CD4-positive, CD25-positive, alpha-beta regulatory T cell (primary cell): Measurements from ENCODE around the gene CD84. TPM values are rescaled to one million over a fixed set of nuclear protein-coding genes. Genes with fewer than 3 reads are reported as not detected.

Source experiments
- ATAC-seq, 2 donors: fragments of 150-1000 bp; cut with Tn5 transposase; one replicate each; pipeline ENCODE4 v1.10.0; 2021; ENCODE audit warnings: low read depth in 2 of 2, moderate number of reproducible peaks in 2 of 2, moderate library complexity in 1 of 2
- DNase-seq, 3 donors: peaks; one replicate each; pipeline versions ENCODE4 v3.0.0 to v3.0.0-alpha.2; 2012 to 2022; ENCODE audit warnings: mixed read lengths in 1 of 3
- H3K27ac ChIP-seq: one replicate; pipeline ENCODE4 v1.7.0; 2013; ENCODE audit warnings: mild to moderate bottlenecking, low read length; ENCODE audit not compliant: insufficient read depth, poor library complexity, severe bottlenecking
- H3K27me3 ChIP-seq: one replicate; pipeline ENCODE4 v1.7.0; 2013; ENCODE audit warnings: low read length; ENCODE audit not compliant: control insufficient read depth, insufficient read depth
- H3K36me3 ChIP-seq: one replicate; pipeline ENCODE4 v1.7.0; 2013; ENCODE audit warnings: mild to moderate bottlenecking, low read length, moderate library complexity; ENCODE audit not compliant: control insufficient read depth, insufficient read depth
- H3K4me1 ChIP-seq: 2 replicates; pipeline ENCODE4 v1.7.0; 2013; ENCODE audit warnings: mild to moderate bottlenecking, low read length; ENCODE audit not compliant: insufficient read depth, control insufficient read depth, poor library complexity, severe bottlenecking
- H3K4me3 ChIP-seq: one replicate; pipeline ENCODE4 v1.7.0; 2013; ENCODE audit warnings: low read depth, mild to moderate bottlenecking, low read length, moderate library complexity
- H3K9me3 ChIP-seq, 2 experiments: 1 replicate in 1 of 2; 2 replicates in 1 of 2; pipeline ENCODE4 v1.7.0; 2013; ENCODE audit warnings: low read length in 2 of 2, mild to moderate bottlenecking in 1 of 2, moderate library complexity in 1 of 2; ENCODE audit not compliant: control insufficient read depth in 2 of 2
- H3K27ac Mint-ChIP-seq, 3 donors: one replicate each; pipeline ENCODE4 v1.8.0; 2020 to 2022; ENCODE audit warnings: mild to moderate bottlenecking in 3 of 3, mixed read lengths in 3 of 3, moderate library complexity in 2 of 3
- H3K27me3 Mint-ChIP-seq: one replicate; pipeline ENCODE4 v1.8.0; 2022; ENCODE audit warnings: mild to moderate bottlenecking, mixed read lengths
- H3K36me3 Mint-ChIP-seq: one replicate; pipeline ENCODE4 v1.8.0; 2020; ENCODE audit warnings: mixed read lengths
- H3K4me1 Mint-ChIP-seq, 4 donors: one replicate each; pipeline ENCODE4 v1.8.0; 2020 to 2022; ENCODE audit warnings: mixed read lengths in 4 of 4, mild to moderate bottlenecking in 1 of 4
- H3K4me3 Mint-ChIP-seq, 4 donors: one replicate each; pipeline ENCODE4 v1.8.0; 2020 to 2022; ENCODE audit warnings: mild to moderate bottlenecking in 4 of 4, mixed read lengths in 4 of 4, moderate library complexity in 3 of 4
- H3K9me3 Mint-ChIP-seq, 7 donors: one replicate each; pipeline ENCODE4 v1.8.0; 2020 to 2022; ENCODE audit warnings: mixed read lengths in 7 of 7, mild to moderate bottlenecking in 3 of 7, moderate library complexity in 2 of 7
- polyA plus RNA-seq, 4 donors: library from polyadenylated mRNA; unstranded; fragments of 300-500 nt; fragmentation: Illumina TruSeq; gene quantifications; one replicate each; pipeline ENCODE4 v1.2.3, GENCODE V29; 2021
- total RNA-seq: library from RNA; stranded (reverse); gene quantifications from one replicate; pipeline ENCODE4 v1.2.3, GENCODE V29; 2022

CD84 gene
- total and polyA plus RNA-seq, 5 donors from 2014 or later: 20.7 to 135 (median 32.8) TPM

DNA sequence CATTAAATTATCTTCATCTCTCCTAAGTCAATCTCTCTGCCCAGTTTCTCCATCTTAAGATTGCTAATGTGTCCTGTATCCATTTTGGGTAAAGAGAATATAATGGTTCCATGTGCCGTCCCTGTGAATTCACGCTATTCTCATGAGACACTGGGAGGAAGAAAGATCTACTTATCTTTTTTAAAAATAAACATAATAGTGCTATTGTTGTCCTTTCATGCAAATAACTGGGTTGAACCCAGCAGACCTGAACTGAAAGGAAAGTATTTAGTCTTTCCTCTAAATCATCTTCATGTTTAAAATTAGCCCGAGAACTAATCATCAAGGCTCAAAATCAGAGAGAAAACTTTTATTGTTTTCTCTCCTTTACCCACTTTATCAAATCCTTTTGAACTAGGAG, 45.2 kb upstream of the CD84 start:
- H3K4me3 ChIP-seq: peak overlapping the region; percentile 72
- Mint-ChIP-seq H3K9me3 (peaks cover 0 to 2% (median 0%) of the 10 kb centered on the region in 7 donors), H3K4me1 (peaks cover 51 to 94% (median 81%) of the 10 kb centered on the region in 4 donors), H3K36me3 (peaks cover 56% of the 10 kb centered on the region), H3K27me3 (no peaks in the 10 kb centered on the region), H3K27ac (peak overlapping the region; percentile 39 to 94 (median 92)), H3K4me3 (peak overlapping the region; percentile 44 to 93 (median 84))
- peaks cover 22% of the 10 kb centered on the region for H3K36me3 ChIP-seq
- H3K4me1 ChIP-seq: peaks cover 81% of the 10 kb centered on the region
- H3K27me3 ChIP-seq: no peaks in the 10 kb centered on the region
- no peak for ATAC-seq
- no peak for DNase-seq
- H3K9me3 ChIP-seq: no peaks in the 10 kb centered on the region
- H3K27ac ChIP-seq: peak overlapping the region; percentile 99

DNA sequence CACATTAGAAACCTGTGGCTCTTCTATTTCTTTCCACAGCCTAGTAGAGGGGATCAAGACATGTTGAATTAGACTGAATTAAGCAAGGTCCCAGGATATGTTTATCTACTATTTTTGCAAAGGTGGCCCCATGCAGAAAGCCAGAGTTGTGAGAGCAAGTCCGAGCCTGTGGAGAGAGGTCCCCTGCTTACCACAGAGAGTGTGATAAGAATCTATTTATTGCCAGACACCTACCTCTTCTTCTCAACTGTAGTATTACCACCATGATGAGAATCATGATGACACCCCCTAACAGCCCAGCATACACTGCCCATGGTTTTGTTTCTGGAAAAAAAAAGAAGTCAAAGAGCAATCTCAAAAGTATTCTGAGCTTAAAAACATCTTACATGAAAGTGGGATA, 44.6 kb upstream of the CD84 start:
- peak overlapping the region; percentile 99 for H3K27ac ChIP-seq
- peaks cover 0 to 5% (median 0%) of the 10 kb centered on the region in 7 donors for H3K9me3 Mint-ChIP-seq
- H3K27ac Mint-ChIP-seq: peak overlapping the region; percentile 92 to 98 (median 94)
- DNase-seq (no peak), ATAC-seq (no peak)
- H3K27me3 ChIP-seq: no peaks in the 10 kb centered on the region
- H3K27me3 Mint-ChIP-seq: no peaks in the 10 kb centered on the region
- H3K4me3 Mint-ChIP-seq: peak overlapping the region; percentile 66 to 93 (median 84)
- H3K4me3 ChIP-seq: peak overlapping the region; percentile 72
- no peaks in the 10 kb centered on the region for H3K9me3 ChIP-seq
- peaks cover 77% of the 10 kb centered on the region for H3K4me1 ChIP-seq
- H3K4me1 Mint-ChIP-seq: peaks cover 50 to 94% (median 82%) of the 10 kb centered on the region in 4 donors
- H3K36me3 ChIP-seq: peaks cover 27% of the 10 kb centered on the region
- peaks cover 60% of the 10 kb centered on the region for H3K36me3 Mint-ChIP-seq

DNA sequence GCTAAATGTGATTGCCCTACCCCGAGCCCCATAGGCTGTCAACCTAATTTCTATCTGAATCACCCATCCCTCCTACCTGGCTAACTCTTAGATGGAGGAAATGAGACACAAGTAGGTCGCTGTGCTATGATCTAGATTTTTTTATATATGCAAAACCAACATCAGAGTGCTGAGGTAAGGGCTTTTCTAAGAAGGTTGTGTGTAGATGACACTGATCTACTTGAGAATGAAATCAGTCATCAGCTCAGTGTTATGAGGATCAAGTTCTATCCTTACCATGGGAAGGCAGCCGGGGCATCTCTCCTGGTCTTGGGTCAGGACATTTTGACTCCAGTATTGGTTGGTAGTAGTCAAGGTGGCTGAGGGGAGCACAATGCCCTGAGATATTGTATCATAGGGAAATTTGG, 43.9 kb upstream of the CD84 start:
- peak overlapping the region; percentile 72 for H3K4me3 ChIP-seq
- Mint-ChIP-seq H3K27ac (peak overlapping the region; percentile 92 to 98 (median 94)), H3K27me3 (no peaks in the 10 kb centered on the region), H3K4me1 (peaks cover 48 to 92% (median 80%) of the 10 kb centered on the region in 4 donors), H3K36me3 (peaks cover 58% of the 10 kb centered on the region), H3K9me3 (peaks cover 0 to 6% (median 0%) of the 10 kb centered on the region in 7 donors), H3K4me3 (peak overlapping the region; percentile 66 to 93 (median 84))
- H3K27me3 ChIP-seq: no peaks in the 10 kb centered on the region
- H3K4me1 ChIP-seq: peaks cover 77% of the 10 kb centered on the region
- peak in 2 of 3 donors; percentile 54 to 87 for DNase-seq
- H3K27ac ChIP-seq: peak overlapping the region; percentile 99
- H3K36me3 ChIP-seq: peaks cover 32% of the 10 kb centered on the region
- H3K9me3 ChIP-seq: no peaks in the 10 kb centered on the region
- peak; percentile 83 to 85 for ATAC-seq

DNA sequence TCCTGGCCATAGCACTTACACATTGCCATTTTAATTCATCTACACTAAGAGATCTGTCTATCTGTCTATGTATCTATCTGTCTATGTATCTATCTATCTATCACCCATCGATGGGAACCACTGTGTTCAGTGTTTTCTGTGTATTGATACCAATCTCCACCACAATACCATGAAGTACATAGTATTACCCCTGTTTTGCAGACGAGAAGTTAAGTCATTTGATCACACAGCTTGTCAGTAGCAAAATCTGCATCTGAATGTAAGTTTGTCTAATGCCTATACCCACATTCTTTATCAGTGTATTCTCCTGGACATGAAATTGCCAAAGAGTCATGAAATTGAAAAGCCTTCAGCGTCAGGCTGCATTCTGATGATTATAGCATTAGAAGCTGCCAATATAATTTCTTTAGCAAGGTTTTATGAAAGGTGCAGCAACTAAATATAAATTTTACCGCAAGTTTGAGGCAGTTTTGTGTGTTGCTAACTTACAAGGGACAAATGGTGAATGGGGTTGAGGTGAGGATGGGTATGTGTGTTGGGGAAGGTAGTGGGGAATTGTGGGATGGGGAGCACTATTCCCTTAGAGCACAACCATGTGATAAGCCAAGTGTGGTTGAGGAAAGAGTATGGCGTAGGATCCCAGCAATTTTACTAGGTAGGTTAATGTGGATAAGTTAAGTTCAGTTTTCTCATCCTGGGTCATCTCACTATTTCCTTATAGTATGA, 43.4 kb upstream of the CD84 start:
- H3K27ac ChIP-seq: peak overlapping the region; percentile 99
- DNase-seq: no peak

DNA sequence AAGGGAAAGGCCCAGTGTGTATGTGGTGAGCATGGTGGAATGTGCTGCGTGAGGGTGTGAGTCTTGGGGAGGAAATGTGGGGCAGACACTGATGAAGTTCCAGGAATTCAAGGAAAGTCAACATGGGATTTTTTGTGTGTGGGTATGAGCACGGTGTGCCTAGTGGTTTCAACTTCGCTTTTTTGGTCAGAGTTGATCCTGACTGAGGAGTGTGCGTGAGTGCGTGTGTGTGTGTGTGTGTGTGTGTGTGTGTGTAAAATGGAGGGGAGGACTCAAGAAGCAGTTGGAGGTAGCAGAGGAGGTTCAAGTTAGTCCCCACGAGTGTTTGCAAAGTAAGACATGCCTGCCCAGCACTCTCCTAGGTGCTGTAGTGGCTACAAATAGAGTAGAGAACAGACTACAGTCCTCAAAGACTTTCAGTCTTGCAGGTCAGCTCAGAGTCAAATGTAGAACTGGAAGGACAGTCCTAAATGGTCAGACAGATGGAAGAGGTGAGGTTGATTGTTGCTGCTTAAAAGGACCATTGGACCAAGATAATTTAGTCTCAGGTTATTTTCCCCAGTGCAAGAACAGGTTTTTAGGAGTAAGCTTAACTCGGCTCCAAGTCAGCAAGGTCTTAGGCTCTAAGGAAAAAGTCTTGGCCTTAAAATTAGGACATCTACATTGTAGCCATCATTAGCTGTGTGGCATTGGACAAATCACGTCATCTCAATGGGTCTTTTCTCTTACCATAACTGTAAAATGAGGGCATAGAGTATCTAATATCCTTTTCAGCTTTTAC, 42.5 kb upstream of the CD84 start:
- Mint-ChIP-seq H3K4me1 (peaks cover 55 to 90% (median 77%) of the 10 kb centered on the region in 4 donors), H3K27me3 (no peaks in the 10 kb centered on the region), H3K36me3 (peaks cover 65% of the 10 kb centered on the region), H3K27ac (peak overlapping the region; percentile 75 to 98 (median 88)), H3K9me3 (peaks cover 0 to 6% (median 0%) of the 10 kb centered on the region in 7 donors), H3K4me3 (peak overlapping the region in 2 of 4 donors; percentile 67 to 85)
- Histone ChIP-seq H3K4me3 (no peak overlapping the region), H3K36me3 (peaks cover 44% of the 10 kb centered on the region), H3K9me3 (no peaks in the 10 kb centered on the region), H3K4me1 (peaks cover 65% of the 10 kb centered on the region), H3K27ac (peak overlapping the region; percentile 99), H3K27me3 (no peaks in the 10 kb centered on the region)
- DNase-seq (no peak), ATAC-seq (no peak)

More for the DNA sequence above, 43.4 kb upstream of the CD84 start:
- no peaks in the 10 kb centered on the region for H3K27me3 ChIP-seq
- Mint-ChIP-seq H3K9me3 (peaks cover 0 to 6% (median 0%) of the 10 kb centered on the region in 7 donors), H3K36me3 (peaks cover 61% of the 10 kb centered on the region), H3K4me1 (peaks cover 52 to 92% (median 79%) of the 10 kb centered on the region in 4 donors), H3K27ac (peak overlapping the region; percentile 92 to 98 (median 94)), H3K4me3 (peak overlapping the region; percentile 41 to 93 (median 76)), H3K27me3 (no peaks in the 10 kb centered on the region)
- H3K36me3 ChIP-seq: peaks cover 36% of the 10 kb centered on the region
- peaks cover 74% of the 10 kb centered on the region for H3K4me1 ChIP-seq
- H3K4me3 ChIP-seq: peak overlapping the region; percentile 32
- ATAC-seq: no peak
- H3K9me3 ChIP-seq: no peaks in the 10 kb centered on the region

DNA sequence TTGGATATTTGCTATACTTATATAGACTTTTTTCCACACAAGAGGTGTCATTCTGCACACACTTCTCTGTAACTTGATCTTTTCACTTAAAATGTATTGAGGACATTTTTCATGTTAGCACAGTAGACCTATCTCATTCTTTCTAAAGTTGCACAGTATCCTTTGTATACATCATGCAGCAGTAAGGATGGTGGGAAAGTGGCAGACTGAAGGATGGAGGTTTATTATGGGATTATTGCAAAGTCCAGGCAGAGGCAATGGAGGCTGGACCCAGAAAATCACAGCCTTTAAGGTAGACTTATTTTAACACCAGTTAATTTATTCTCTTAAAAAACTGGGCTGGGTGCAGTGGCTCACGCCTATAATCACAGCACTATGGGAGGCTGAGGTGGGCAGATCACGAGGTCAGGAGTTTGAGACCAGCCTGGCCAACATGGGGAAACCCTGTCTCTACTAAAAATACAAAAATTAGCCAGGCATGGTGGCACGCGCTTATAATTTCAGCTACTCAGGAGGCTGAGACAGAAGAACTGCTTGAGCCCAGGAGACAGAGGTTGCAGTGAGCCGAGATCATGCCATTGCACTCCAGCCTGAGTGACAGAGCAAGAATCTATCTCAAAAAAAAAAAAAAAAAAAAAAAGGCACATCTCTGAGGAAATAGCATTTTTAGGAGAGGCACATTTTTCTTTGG, 41.8 kb upstream of the CD84 start:
- peaks cover 51% of the 10 kb centered on the region for H3K36me3 ChIP-seq
- no peak overlapping the region for H3K4me3 ChIP-seq
- Mint-ChIP-seq H3K27me3 (no peaks in the 10 kb centered on the region), H3K27ac (peak overlapping the region in 2 of 3 donors; percentile 75 to 98), H3K9me3 (peaks cover 0 to 6% (median 0%) of the 10 kb centered on the region in 7 donors), H3K4me1 (peaks cover 49 to 90% (median 73%) of the 10 kb centered on the region in 4 donors), H3K36me3 (peaks cover 65% of the 10 kb centered on the region), H3K4me3 (peak overlapping the region in 2 of 4 donors; percentile 55 to 67)
- no peak for DNase-seq
- H3K4me1 ChIP-seq: peaks cover 58% of the 10 kb centered on the region
- no peak overlapping the region for H3K27ac ChIP-seq
- H3K9me3 ChIP-seq: no peaks in the 10 kb centered on the region
- H3K27me3 ChIP-seq: no peaks in the 10 kb centered on the region
- no peak for ATAC-seq

DNA sequence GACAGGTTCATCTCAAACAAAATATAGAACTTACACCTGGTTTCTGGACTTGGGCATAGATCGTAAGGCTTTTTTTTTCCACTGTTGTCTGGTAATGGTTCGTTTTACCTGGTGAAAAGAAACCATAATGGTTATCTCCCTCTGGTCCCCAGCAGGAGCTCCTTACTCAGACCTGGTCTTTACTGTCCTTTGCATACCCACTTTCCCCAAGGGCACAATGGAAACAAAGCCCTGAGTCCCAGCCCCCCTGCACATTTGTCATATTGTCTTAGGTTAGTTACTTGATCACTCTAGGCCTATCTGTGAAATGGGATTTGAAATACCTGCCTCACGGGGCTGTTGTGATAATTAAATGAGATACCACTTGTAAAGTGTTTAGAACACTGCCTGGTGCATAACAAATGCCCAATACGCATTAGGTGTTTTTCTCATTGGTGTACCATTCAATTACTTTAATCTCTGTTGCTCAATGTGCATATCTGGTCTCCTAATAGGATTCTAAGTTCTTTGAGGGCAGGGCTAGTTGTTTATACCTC, 40.5 kb upstream of the CD84 start:
- no peak overlapping the region for H3K27ac ChIP-seq
- H3K27me3 ChIP-seq: no peaks in the 10 kb centered on the region
- no peak overlapping the region for H3K4me3 Mint-ChIP-seq
- H3K4me1 ChIP-seq: peaks cover 49% of the 10 kb centered on the region
- peaks cover 62% of the 10 kb centered on the region for H3K36me3 ChIP-seq
- H3K4me3 ChIP-seq: no peak overlapping the region
- ATAC-seq (no peak), DNase-seq (no peak)
- peak overlapping the region in 2 of 3 donors; percentile 74 to 94 for H3K27ac Mint-ChIP-seq
- H3K36me3 Mint-ChIP-seq: peaks cover 66% of the 10 kb centered on the region
- H3K9me3 ChIP-seq: no peaks in the 10 kb centered on the region
- H3K4me1 Mint-ChIP-seq: peaks cover 43 to 80% (median 63%) of the 10 kb centered on the region in 4 donors
- H3K27me3 Mint-ChIP-seq: no peaks in the 10 kb centered on the region
- H3K9me3 Mint-ChIP-seq: peaks cover 0 to 6% (median 0%) of the 10 kb centered on the region in 7 donors
